GM12878 (cell line): ENCODE data around the gene ZCCHC17. TPM values are rescaled to one million over a fixed set of nuclear protein-coding genes. Genes with fewer than 3 reads are reported as not detected.

Experiments used
- ATF2 ChIP-seq: IDR thresholded peaks from 2 replicates; pipeline ENCODE4 v1.6.1; 2012; ENCODE audit warnings: low read length, inconsistent platforms
- CBFB ChIP-seq: IDR thresholded peaks from 2 replicates; pipeline ENCODE4 v1.6.1; 2016; ENCODE audit warnings: antibody characterized with exemption, low read depth
- CHD4 ChIP-seq: fragments of 200-600 bp; sonication (generic); IDR thresholded peaks from 2 replicates; pipeline ENCODE4 v1.6.1; 2016; ENCODE audit warnings: mild to moderate bottlenecking
- CREB1 ChIP-seq: IDR thresholded peaks from 2 replicates; pipeline ENCODE4 v1.6.1; 2012; ENCODE audit warnings: low read depth, mild to moderate bottlenecking, inconsistent platforms
- CUX1 ChIP-seq: IDR thresholded peaks from 2 replicates; pipeline ENCODE4 v1.6.1; 2012; ENCODE audit warnings: improper control_type of control experiment, low read depth, low read length; ENCODE audit not compliant: insufficient replicate concordance
- FOXM1 ChIP-seq: IDR thresholded peaks from 2 replicates; pipeline ENCODE4 v1.6.1; 2012; ENCODE audit warnings: low read depth, mild to moderate bottlenecking, inconsistent platforms, low read length, moderate library complexity
- HSF1 ChIP-seq: fragments of 150-350 bp; IDR thresholded peaks from 2 replicates; pipeline ENCODE4 v1.6.1; 2014; ENCODE audit warnings: mild to moderate bottlenecking, low read depth, low read length
- POU2F2 ChIP-seq: IDR thresholded peaks from 3 replicates; pipeline ENCODE4 v1.6.1; 2011; ENCODE audit warnings: low read depth, mild to moderate bottlenecking, low read length, borderline replicate concordance
- RAD51 ChIP-seq: fragments of 450-650 bp; IDR thresholded peaks from 2 replicates; pipeline ENCODE4 v1.6.1; 2016; ENCODE audit warnings: moderate library complexity, mild to moderate bottlenecking, inconsistent platforms
- polyA plus RNA-seq, 11 experiments: library from polyadenylated mRNA; depleted of rRNA in 4 of 11; unstranded in 6 of 11; stranded (reverse) in 5 of 11; fragments of >200 nt; fragmentation: Nextera tagmentation in 4 of 11; fragmentation: Illumina TruSeq in 1 of 11; extraction: Ambion mirVana in 4 of 11; extraction: Trizol in 1 of 11; gene quantifications; 1 replicate in 1 of 11; 2 replicates in 10 of 11; pipeline versions ENCODE4 v1.2.1 to v1.2.3, GENCODE V29; 2011 to 2016; ENCODE audit warnings: inconsistent platforms in 2 of 11, missing spikeins in 2 of 11, low read depth in 1 of 11
- total RNA-seq, 4 experiments: library from RNA; depleted of rRNA in 3 of 4; stranded (reverse); fragments of >200 nt in 3 of 4; fragmentation: Illumina TruSeq in 1 of 4; extraction: Trizol in 1 of 4; gene quantifications; 2 replicates each; pipeline versions ENCODE4 v1.2.1 to v1.2.3, GENCODE V29; 2013 to 2021
- TF ChIP-seq, protein P1 (sequence below): fragments of 450-650 bp; IDR thresholded peaks from 2 replicates; pipeline ENCODE4 v1.6.1; 2014; ENCODE audit warnings: mild to moderate bottlenecking
- TF ChIP-seq, protein P2 (sequence below): IDR thresholded peaks from 2 replicates; pipeline ENCODE4 v1.6.1; 2012; ENCODE audit warnings: mild to moderate bottlenecking, low read depth, low read length
- TF ChIP-seq, protein P3 (sequence below): fragments of 450-650 bp; IDR thresholded peaks from 2 replicates; pipeline ENCODE4 v1.6.1; 2018; ENCODE audit warnings: mild to moderate bottlenecking, low read depth, moderate library complexity; ENCODE audit not compliant: partially characterized antibody

The ZCCHC17 gene
- total and polyA plus RNA-seq, 10 of the 15 experiments (the other 5 are each of a cell fraction or from before 2014, with no cell fraction given) = 22.3 to 86.3 (median 47.0) TPM

DNA sequence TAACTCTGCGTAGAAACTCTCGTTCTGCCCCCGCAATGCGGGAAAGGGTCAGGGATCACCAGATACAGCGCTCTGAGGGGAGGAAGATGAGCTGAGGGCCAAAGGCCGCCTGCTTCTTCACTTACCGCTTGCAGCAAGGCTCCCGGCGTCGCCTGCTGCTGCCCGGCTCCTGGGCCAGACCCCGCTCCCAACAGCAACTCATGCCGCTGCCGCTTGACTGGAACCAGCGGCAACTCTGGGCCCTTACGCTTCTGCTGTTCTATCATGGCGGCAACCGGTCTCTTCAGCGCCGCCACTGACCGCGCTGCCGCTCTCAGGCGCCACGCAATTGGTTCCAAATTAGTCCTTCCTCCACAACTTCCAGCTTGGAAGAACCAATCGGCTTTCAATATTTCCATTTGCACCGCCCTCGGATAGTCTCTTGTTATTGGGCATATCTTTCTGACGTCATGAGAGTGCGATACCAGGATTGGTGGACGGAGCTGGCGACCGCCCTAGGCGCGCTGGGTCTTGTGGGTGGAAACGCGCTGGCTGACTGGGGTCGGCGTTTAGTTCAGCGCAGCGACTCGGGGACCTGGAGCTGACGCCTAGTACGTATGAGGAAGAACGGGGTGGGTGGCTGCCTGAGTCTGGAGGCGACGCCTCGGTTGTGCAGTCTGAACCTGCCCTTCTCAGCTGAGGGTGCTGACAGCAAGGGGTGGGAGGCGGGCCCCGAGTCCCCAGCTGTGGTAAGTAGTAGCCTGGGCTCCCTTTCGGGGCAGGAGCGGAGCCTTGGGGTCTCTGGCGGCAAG is at the start of gene ZCCHC17, which contains the start of gene SNRNP40 (continued):
- TF ChIP-seq CUX1 (no peak), CHD4 (no peak), CREB1 (peak; percentile 88), ATF2 (no peak), FOXM1 (no peak), POU2F2 (no peak; the same call in 2 of the 3 replicates), RAD51 (no peak), CBFB (peak; percentile 70; the same call in 1 of the 2 replicates), HSF1 (no peak)
- TF ChIP-seq, protein P1, sequence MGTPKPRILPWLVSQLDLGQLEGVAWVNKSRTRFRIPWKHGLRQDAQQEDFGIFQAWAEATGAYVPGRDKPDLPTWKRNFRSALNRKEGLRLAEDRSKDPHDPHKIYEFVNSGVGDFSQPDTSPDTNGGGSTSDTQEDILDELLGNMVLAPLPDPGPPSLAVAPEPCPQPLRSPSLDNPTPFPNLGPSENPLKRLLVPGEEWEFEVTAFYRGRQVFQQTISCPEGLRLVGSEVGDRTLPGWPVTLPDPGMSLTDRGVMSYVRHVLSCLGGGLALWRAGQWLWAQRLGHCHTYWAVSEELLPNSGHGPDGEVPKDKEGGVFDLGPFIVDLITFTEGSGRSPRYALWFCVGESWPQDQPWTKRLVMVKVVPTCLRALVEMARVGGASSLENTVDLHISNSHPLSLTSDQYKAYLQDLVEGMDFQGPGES = peak; percentile 75
- TF ChIP-seq, protein P2, sequence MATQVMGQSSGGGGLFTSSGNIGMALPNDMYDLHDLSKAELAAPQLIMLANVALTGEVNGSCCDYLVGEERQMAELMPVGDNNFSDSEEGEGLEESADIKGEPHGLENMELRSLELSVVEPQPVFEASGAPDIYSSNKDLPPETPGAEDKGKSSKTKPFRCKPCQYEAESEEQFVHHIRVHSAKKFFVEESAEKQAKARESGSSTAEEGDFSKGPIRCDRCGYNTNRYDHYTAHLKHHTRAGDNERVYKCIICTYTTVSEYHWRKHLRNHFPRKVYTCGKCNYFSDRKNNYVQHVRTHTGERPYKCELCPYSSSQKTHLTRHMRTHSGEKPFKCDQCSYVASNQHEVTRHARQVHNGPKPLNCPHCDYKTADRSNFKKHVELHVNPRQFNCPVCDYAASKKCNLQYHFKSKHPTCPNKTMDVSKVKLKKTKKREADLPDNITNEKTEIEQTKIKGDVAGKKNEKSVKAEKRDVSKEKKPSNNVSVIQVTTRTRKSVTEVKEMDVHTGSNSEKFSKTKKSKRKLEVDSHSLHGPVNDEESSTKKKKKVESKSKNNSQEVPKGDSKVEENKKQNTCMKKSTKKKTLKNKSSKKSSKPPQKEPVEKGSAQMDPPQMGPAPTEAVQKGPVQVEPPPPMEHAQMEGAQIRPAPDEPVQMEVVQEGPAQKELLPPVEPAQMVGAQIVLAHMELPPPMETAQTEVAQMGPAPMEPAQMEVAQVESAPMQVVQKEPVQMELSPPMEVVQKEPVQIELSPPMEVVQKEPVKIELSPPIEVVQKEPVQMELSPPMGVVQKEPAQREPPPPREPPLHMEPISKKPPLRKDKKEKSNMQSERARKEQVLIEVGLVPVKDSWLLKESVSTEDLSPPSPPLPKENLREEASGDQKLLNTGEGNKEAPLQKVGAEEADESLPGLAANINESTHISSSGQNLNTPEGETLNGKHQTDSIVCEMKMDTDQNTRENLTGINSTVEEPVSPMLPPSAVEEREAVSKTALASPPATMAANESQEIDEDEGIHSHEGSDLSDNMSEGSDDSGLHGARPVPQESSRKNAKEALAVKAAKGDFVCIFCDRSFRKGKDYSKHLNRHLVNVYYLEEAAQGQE = no peak
- TF ChIP-seq, protein P3, sequence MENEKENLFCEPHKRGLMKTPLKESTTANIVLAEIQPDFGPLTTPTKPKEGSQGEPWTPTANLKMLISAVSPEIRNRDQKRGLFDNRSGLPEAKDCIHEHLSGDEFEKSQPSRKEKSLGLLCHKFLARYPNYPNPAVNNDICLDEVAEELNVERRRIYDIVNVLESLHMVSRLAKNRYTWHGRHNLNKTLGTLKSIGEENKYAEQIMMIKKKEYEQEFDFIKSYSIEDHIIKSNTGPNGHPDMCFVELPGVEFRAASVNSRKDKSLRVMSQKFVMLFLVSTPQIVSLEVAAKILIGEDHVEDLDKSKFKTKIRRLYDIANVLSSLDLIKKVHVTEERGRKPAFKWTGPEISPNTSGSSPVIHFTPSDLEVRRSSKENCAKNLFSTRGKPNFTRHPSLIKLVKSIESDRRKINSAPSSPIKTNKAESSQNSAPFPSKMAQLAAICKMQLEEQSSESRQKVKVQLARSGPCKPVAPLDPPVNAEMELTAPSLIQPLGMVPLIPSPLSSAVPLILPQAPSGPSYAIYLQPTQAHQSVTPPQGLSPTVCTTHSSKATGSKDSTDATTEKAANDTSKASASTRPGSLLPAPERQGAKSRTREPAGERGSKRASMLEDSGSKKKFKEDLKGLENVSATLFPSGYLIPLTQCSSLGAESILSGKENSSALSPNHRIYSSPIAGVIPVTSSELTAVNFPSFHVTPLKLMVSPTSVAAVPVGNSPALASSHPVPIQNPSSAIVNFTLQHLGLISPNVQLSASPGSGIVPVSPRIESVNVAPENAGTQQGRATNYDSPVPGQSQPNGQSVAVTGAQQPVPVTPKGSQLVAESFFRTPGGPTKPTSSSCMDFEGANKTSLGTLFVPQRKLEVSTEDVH = no peak
